Activated T-helper 1 cell treated with anti-CD3 and anti-CD28 coated beads, Interleukin-12 subunit alpha, Interleukin-12 subunit beta, Interleukin-2, Interleukin-4 antibody, amounts not matched to agents 30 ng/mL and 10 ng/mL and 1 ng/mL, durations not matched to agents 14 hours and 24 hours and 36 hours (primary cell): ENCODE results near the gene EFHC2. TPM values are rescaled to one million over a fixed set of nuclear protein-coding genes. Genes with fewer than 3 reads are reported as not detected.

Experiments
- DNase-seq: peaks from one replicate; pipeline ENCODE4 v3.0.0; 2021; ENCODE audit warnings: low spot score
- H3K27ac Mint-ChIP-seq: one replicate; pipeline ENCODE4 v1.8.0; 2021; ENCODE audit warnings: mild to moderate bottlenecking, mixed read lengths
- H3K27me3 Mint-ChIP-seq: one replicate; pipeline ENCODE4 v1.8.0; 2022; ENCODE audit warnings: mild to moderate bottlenecking, moderate library complexity, mixed read lengths; ENCODE audit not compliant: insufficient read depth
- H3K36me3 Mint-ChIP-seq: one replicate; pipeline ENCODE4 v1.8.0; 2021; ENCODE audit warnings: low read depth, mixed read lengths
- H3K4me1 Mint-ChIP-seq: one replicate; pipeline ENCODE4 v1.8.0; 2021; ENCODE audit warnings: low read depth, mixed read lengths
- H3K4me3 Mint-ChIP-seq: one replicate; pipeline ENCODE4 v1.8.0; 2021; ENCODE audit warnings: mild to moderate bottlenecking, moderate library complexity, mixed read lengths
- H3K9me3 Mint-ChIP-seq: one replicate; pipeline ENCODE4 v1.8.0; 2021; ENCODE audit warnings: mixed read lengths
- intact Hi-C: fragments of 100-400 bp; cut with micrococcal nuclease; formaldehyde crosslinking; loops from one replicate; pipeline ENCODE4 v1.15.1; 2024
- total RNA-seq: library from RNA; stranded (reverse); gene quantifications from 2 replicates; pipeline ENCODE4 v1.2.3, GENCODE V29; 2022

Gene EFHC2
- total RNA-seq, 1 donor from 2014 or later: not detected

DNA sequence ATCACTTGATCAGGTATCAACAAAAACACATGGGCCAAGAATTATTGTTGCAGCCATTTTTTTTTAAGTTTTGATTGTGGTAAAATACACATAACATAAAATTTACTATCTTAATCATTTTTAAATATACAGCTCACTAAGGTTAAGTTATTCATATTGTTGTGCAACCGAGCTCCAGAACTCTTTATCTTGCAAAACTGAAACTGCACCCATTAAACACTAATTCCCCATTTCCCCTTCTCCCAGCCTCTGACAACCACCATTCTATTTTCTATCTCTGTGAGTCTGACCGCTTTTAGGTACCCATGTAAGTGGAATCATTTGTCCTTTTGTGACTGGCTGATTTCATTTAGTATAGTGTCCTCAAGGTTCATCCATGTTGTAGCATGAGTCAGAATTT, 244.1 kb downstream of the EFHC2 start:
- H3K4me1 Mint-ChIP-seq: no peaks in the 10 kb centered on the region
- H3K27me3 Mint-ChIP-seq: no peaks in the 10 kb centered on the region
- no peak overlapping the region for H3K27ac Mint-ChIP-seq
- intact Hi-C loops: no loop called here
- H3K9me3 Mint-ChIP-seq: no peaks in the 10 kb centered on the region
- no peak overlapping the region for H3K4me3 Mint-ChIP-seq
- no peak for DNase-seq
- H3K36me3 Mint-ChIP-seq: no peaks in the 10 kb centered on the region

Other genes with a start within 250 kb of the EFHC2 start
- 11.2 and 12.5 TPM in 2 replicates for gene FUNDC1, start 199.2 kb upstream of the EFHC2 start, total RNA-seq